WTC11 (cell line): ENCODE results near the gene TRAF3IP3.

Experiments used
- CREB1 ChIP-seq: sonication (generic); formaldehyde crosslinking; IDR thresholded peaks from 2 replicates; pipeline ENCODE4 v1.8.0; 2023; ENCODE audit warnings: mild to moderate bottlenecking, missing genetic modification reagents
- FOXP1 ChIP-seq: sonication (generic); formaldehyde crosslinking; IDR thresholded peaks from 2 replicates; pipeline ENCODE4 v1.8.0; 2022; ENCODE audit warnings: missing genetic modification reagents, mild to moderate bottlenecking, moderate library complexity, borderline replicate concordance
- ZBTB21 ChIP-seq: sonication (generic); formaldehyde crosslinking; IDR thresholded peaks from 2 replicates; pipeline ENCODE4 v1.8.1; 2023; ENCODE audit warnings: mild to moderate bottlenecking, missing genetic modification reagents, borderline replicate concordance
- ZNF121 ChIP-seq: sonication (generic); formaldehyde crosslinking; IDR thresholded peaks from 2 replicates; pipeline ENCODE4 v1.8.0; 2023; ENCODE audit warnings: missing genetic modification reagents
- TF ChIP-seq, protein P1 (sequence below): fragments of 200-600 bp; IDR thresholded peaks from 2 replicates; pipeline ENCODE4 v1.8.0; 2022; ENCODE audit warnings: antibody characterized with exemption
- TF ChIP-seq, protein P2 (sequence below): sonication (generic); formaldehyde crosslinking; IDR thresholded peaks from 2 replicates; pipeline ENCODE4 v1.8.0; 2023; ENCODE audit warnings: mild to moderate bottlenecking, missing genetic modification reagents
- TF ChIP-seq, protein P3 (sequence below): sonication (generic); formaldehyde crosslinking; IDR thresholded peaks from 2 replicates; pipeline ENCODE4 v1.8.0; 2022; ENCODE audit warnings: mild to moderate bottlenecking, missing genetic modification reagents
- TF ChIP-seq, protein P4 (sequence below): sonication (generic); formaldehyde crosslinking; IDR thresholded peaks from 2 replicates; pipeline ENCODE4 v1.8.0; 2022; ENCODE audit warnings: mild to moderate bottlenecking, missing genetic modification reagents

DNA sequence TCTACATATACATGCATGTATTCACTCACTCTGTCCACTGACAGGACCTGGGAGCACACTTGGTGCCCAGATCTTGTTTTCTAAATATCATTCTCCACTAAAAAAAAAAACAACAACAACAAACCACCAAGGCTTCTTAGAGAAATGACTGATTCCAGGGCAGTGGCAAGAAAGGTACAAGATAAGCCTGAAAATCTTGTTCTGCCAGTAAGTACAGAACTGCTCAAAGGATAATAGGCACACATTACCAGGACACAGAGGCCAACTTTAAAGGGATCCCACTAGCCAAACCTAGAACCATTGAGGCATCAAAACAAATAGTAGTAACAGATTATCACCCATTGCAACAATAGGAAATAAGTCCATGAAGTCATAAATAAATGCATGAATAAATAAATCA, 40.5 kb upstream of the TRAF3IP3 start:
- TF ChIP-seq, protein P1, sequence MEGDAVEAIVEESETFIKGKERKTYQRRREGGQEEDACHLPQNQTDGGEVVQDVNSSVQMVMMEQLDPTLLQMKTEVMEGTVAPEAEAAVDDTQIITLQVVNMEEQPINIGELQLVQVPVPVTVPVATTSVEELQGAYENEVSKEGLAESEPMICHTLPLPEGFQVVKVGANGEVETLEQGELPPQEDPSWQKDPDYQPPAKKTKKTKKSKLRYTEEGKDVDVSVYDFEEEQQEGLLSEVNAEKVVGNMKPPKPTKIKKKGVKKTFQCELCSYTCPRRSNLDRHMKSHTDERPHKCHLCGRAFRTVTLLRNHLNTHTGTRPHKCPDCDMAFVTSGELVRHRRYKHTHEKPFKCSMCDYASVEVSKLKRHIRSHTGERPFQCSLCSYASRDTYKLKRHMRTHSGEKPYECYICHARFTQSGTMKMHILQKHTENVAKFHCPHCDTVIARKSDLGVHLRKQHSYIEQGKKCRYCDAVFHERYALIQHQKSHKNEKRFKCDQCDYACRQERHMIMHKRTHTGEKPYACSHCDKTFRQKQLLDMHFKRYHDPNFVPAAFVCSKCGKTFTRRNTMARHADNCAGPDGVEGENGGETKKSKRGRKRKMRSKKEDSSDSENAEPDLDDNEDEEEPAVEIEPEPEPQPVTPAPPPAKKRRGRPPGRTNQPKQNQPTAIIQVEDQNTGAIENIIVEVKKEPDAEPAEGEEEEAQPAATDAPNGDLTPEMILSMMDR = no peak
- TF ChIP-seq ZBTB21 (CRISPR knock-in tag) (no peak), ZNF121 (CRISPR knock-in tag) (no peak), FOXP1 (CRISPR knock-in tag) (no peak), CREB1 (CRISPR knock-in tag) (no peak)
- TF ChIP-seq, protein P2, sequence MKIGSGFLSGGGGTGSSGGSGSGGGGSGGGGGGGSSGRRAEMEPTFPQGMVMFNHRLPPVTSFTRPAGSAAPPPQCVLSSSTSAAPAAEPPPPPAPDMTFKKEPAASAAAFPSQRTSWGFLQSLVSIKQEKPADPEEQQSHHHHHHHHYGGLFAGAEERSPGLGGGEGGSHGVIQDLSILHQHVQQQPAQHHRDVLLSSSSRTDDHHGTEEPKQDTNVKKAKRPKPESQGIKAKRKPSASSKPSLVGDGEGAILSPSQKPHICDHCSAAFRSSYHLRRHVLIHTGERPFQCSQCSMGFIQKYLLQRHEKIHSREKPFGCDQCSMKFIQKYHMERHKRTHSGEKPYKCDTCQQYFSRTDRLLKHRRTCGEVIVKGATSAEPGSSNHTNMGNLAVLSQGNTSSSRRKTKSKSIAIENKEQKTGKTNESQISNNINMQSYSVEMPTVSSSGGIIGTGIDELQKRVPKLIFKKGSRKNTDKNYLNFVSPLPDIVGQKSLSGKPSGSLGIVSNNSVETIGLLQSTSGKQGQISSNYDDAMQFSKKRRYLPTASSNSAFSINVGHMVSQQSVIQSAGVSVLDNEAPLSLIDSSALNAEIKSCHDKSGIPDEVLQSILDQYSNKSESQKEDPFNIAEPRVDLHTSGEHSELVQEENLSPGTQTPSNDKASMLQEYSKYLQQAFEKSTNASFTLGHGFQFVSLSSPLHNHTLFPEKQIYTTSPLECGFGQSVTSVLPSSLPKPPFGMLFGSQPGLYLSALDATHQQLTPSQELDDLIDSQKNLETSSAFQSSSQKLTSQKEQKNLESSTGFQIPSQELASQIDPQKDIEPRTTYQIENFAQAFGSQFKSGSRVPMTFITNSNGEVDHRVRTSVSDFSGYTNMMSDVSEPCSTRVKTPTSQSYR (CRISPR knock-in tag) = no peak
- TF ChIP-seq, protein P3, sequence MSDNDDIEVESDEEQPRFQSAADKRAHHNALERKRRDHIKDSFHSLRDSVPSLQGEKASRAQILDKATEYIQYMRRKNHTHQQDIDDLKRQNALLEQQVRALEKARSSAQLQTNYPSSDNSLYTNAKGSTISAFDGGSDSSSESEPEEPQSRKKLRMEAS (CRISPR knock-in tag) = no peak
- TF ChIP-seq, protein P4, sequence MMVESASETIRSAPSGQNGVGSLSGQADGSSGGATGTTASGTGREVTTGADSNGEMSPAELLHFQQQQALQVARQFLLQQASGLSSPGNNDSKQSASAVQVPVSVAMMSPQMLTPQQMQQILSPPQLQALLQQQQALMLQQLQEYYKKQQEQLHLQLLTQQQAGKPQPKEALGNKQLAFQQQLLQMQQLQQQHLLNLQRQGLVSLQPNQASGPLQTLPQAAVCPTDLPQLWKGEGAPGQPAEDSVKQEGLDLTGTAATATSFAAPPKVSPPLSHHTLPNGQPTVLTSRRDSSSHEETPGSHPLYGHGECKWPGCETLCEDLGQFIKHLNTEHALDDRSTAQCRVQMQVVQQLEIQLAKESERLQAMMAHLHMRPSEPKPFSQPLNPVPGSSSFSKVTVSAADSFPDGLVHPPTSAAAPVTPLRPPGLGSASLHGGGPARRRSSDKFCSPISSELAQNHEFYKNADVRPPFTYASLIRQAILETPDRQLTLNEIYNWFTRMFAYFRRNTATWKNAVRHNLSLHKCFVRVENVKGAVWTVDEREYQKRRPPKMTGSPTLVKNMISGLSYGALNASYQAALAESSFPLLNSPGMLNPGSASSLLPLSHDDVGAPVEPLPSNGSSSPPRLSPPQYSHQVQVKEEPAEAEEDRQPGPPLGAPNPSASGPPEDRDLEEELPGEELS (CRISPR knock-in tag) = no peak
